ENCODE measurements around the gene GALNT8.
"Not testable (repeated sequence)": the region's sequence is repeated elsewhere in the genome, so short reads cannot be mapped to it uniquely, and the experiment has no call there.

The GALNT8 gene, protein sequence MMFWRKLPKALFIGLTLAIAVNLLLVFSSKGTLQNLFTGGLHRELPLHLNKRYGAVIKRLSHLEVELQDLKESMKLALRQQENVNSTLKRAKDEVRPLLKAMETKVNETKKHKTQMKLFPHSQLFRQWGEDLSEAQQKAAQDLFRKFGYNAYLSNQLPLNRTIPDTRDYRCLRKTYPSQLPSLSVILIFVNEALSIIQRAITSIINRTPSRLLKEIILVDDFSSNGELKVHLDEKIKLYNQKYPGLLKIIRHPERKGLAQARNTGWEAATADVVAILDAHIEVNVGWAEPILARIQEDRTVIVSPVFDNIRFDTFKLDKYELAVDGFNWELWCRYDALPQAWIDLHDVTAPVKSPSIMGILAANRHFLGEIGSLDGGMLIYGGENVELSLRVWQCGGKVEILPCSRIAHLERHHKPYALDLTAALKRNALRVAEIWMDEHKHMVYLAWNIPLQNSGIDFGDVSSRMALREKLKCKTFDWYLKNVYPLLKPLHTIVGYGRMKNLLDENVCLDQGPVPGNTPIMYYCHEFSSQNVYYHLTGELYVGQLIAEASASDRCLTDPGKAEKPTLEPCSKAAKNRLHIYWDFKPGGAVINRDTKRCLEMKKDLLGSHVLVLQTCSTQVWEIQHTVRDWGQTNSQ

GRCh38 chr12:4719821-4720636 lies at the start of gene GALNT8:
GALNT8 (plus strand) TSS chr12:4720400; CDS start chr12:4720678, 278 bp downstream.
- DNase-seq (ENCODE audit: low read depth in 2 of 2): no peak

- DNase-seq (ENCODE audit: low read depth in 2 of 2): no peak
Measured at GRCh38 chr12:4679711-4680110, 40.5 kb upstream of the GALNT8 start.

DNA sequence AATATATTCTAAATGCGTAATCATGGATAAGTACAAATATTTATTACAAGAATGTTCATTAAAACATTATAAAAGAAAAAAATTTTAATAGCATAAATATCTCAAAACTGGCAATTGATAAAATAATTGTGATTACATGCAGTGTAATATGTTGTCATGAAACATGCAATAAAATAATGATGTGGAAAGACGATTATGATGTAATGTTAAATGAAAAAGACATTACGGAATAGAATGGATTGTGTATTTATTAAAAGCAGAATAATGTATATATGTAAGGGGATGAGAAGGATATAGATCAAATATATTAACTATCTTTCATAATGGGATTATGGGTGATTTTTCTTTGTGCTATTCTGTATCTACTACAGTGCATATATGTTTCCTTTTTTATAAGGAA lies 38.5 kb upstream of the GALNT8 start:
- no peak for DNase-seq (ENCODE audit: low read depth in 2 of 2)

DNA sequence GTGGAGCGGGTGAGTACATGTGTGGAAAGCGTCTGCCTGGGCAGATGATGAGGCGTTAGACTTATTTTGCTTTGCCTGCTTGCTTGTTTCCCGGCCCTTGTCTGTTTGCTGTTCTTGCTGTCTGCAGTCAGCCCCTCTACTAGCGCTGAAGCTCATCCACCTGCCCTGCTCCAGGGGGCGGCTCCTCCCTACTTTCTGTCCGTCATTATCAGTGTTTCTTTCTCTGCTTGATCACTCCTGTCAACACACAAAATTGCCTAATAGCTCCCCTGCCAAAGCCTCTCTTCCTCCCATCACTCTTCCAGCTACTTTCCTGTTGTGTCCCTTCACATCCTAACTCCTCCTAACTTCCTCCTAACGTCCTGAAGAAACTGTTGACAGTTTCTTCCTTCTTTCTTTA lies 34.9 kb upstream of the GALNT8 start:
- no peak for DNase-seq (ENCODE audit: low read depth in 2 of 2)

DNA sequence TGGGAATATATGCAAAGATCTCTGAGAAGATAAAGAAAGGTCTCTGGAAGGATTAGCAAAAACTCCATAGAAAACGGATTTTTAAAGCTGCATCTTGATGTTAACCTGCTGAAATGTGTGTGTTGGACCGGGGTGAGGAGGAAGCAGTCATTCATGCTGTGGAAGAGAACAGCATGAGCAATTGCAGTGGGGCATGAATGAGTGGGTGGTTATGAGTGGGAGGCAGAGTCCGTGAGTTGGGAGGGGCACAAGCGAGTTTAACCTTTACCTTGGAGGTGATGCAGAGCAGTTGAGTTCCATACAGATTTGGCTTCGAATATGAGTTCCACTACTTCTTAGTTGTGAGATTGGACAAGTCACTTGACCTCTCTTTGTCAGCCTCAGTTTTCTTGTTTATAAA lies 29.4 kb upstream of the GALNT8 start:
- DNase-seq (ENCODE audit: low read depth in 2 of 2): no peak

DNA sequence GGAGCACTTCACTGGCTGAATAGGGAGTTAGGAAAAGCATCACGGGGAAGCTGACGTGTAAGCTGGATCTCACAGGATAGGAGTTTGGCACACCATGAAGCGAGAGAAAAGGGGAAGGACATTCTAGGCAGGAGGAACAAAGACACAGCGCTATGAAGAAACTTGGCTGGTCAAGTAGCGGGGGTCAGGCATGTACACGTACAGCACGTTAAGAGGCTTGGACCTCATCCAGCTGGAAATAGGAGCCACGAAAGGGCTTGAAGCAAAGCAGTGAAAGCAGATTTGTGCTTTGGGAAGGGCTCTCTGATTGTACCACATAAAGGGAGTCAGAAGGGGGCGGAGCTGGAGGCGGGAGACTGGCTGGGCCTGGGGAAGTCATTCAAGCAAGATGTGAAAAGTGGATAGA lies 19.6 kb upstream of the GALNT8 start:
- no peak for DNase-seq (ENCODE audit: low read depth in 2 of 2)

- DNase-seq (ENCODE audit: low read depth in 2 of 2): no peak
Measured at GRCh38 chr12:4701395-4702190, 18.6 kb upstream of the GALNT8 start.

GRCh38 chr12:4703676-4704075 lies 16.5 kb upstream of the GALNT8 start:
- DNase-seq (ENCODE audit: low read depth in 2 of 2): no peak

GRCh38 chr12:4705824-4706223 lies 14.4 kb upstream of the GALNT8 start:
- no peak for DNase-seq (ENCODE audit: low read depth in 2 of 2)

DNA sequence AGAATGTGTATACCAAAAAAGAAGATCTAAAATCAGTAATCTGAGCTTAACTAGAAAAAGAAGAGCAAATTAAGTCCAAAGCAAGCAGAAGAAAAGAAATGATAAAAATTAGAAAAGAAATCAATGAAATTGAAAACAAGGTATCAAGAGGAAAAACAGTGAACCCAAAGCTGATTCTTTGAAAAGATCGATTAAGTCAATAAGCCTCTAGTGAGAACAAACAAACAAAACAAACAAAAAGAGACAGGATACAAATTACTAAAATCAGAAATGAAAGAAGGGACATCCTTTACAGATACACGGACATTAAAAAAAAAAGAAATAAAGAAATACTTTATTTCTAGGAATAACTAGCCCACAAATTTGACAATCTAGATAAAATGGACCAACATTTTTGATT lies 12.9 kb upstream of the GALNT8 start:
- no peak for DNase-seq (ENCODE audit: low read depth in 2 of 2)

- DNase-seq (ENCODE audit: low read depth in 2 of 2): no peak
Measured at GRCh38 chr12:4710113-4710512, 10.1 kb upstream of the GALNT8 start.

- DNase-seq (ENCODE audit: low read depth in 2 of 2): no peak
Measured at GRCh38 chr12:4714879-4715278, 5.3 kb upstream of the GALNT8 start.

GRCh38 chr12:4717806-4718205 lies 2.4 kb upstream of the GALNT8 start:
- no peak for DNase-seq (ENCODE audit: low read depth in 2 of 2)

DNA sequence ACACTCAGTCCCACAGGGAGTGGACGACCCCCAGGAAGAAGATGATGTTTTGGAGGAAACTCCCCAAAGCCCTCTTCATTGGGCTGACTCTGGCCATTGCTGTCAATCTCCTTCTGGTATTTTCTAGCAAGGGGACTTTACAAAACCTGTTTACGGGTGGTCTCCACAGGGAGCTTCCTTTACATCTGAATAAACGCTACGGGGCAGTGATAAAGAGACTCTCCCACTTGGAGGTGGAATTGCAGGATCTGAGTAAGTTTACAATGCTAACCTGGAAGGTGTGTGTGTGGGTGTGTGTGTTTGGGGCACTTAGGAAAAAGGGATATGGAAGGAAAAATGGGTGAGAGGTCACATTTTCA lies 416 bp downstream of the GALNT8 start:
- DNase-seq (ENCODE audit: low read depth in 2 of 2): no peak

DNA sequence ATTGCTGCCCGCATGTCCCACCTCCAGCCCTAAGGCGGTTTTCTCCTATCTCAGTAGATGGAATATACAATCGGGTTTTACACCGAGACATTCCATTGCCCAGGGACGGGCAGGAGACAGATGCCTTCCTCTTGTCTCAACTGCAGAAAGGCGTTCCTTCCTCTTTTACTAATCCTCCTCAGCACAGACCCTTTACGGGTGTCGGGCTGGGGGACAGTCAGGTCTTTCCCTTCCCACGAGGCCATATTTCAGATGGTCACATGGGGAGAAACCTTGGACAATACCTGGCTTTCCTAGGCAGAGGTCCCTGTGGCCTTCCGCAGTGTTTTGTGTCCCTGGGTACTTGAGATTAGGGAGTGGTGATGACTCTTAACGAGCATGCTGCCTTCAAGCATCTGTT lies 1.4 kb downstream of the GALNT8 start:
- not testable (repeated sequence) for DNase-seq (ENCODE audit: low read depth in 2 of 2)

- no peak for DNase-seq (ENCODE audit: low read depth in 2 of 2)
Measured at GRCh38 chr12:4723226-4723625, 3.0 kb downstream of the GALNT8 start.

GRCh38 chr12:4725057-4725456 lies 4.9 kb downstream of the GALNT8 start:
- no peak for DNase-seq (ENCODE audit: low read depth in 2 of 2)

DNA sequence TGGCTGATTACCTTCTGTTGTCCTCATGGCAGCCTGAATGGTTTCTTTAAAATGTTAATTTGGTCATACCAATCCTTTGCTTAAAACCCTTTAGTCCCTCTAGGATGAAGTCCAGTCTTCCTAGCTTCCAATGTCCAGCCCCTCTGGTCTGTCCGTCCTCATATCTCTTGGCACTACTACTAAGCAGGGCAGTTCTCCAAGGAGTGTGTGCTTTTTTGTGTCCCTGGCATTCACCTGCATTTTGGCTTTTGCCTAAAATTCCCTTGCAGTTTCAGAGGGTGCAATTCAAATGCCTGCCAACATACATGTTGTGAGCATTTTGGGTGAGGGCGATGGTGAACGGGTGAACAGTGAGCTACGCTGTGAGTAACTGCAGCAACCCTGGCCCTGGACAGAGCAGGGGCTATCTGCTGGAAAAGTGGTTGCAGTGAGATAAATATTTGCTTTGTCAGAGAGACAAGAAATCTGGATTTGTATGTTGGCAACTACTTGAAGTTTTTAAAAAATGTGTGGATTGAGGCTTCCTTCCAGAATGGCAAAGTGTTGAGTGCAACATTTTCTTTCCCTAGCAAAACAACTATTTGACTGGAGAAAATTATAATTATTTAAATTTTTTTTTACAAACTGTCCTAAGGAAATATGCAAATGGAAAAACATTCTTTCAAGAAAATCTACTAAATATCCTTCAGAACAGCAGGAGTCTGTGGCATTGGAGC lies 14.6 kb downstream of the GALNT8 start:
- DNase-seq (ENCODE audit: low read depth in 2 of 2): no peak

- no peak for DNase-seq (ENCODE audit: low read depth in 2 of 2)
Measured at GRCh38 chr12:4736091-4736490, 15.9 kb downstream of the GALNT8 start.

DNA sequence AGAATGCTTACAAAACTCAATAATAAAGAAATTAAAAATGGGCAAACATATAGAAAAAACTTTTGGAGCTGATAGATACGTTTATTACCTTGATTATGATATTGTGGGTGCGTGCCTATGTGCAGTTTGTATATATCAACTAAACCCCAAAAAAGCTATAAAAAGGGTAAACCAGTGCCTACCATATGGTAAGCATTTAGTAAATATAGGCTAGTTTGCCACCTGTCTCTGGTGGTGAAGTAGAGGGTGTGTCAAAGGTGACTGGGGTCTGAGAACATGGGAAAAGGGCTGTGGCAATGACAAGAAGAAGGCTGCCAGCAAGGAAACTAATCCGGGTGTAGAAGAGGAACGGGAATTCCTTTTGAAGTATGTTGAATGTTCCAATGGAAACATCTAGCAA lies 18.3 kb downstream of the GALNT8 start:
- DNase-seq (ENCODE audit: low read depth in 2 of 2): no peak

- no peak for DNase-seq (ENCODE audit: low read depth in 2 of 2)
Measured at GRCh38 chr12:4742416-4742970, 22.3 kb downstream of the GALNT8 start.
